Glutamatergic neuron (in vitro differentiated cells): ENCODE data around the gene MAP1LC3B2. TPM values are rescaled to one million over a fixed set of nuclear protein-coding genes. Genes with fewer than 3 reads are reported as not detected.

Source experiments
- total RNA-seq: library from RNA; stranded (reverse); fragmentation: NEBNext Ultra II Directional; extraction: Animal tissue kit (Norgen Biotek cat#: 25700); gene quantifications from one replicate; pipeline ENCODE4 v1.2.1, GENCODE V29; 2021; ENCODE audit not compliant: unreplicated experiment

Gene MAP1LC3B2
- total RNA-seq, 1 donor from 2014 or later, result 4.4 TPM

Other genes with a start within 250 kb of the MAP1LC3B2 start
- 40.8 TPM for gene SPRING1, start 178.7 kb downstream of the MAP1LC3B2 start, total RNA-seq
- gene RNFT2, start 178.9 kb downstream of the MAP1LC3B2 start, total RNA-seq, result 55.8 TPM